ENCODE results near the gene WAC.

DNA sequence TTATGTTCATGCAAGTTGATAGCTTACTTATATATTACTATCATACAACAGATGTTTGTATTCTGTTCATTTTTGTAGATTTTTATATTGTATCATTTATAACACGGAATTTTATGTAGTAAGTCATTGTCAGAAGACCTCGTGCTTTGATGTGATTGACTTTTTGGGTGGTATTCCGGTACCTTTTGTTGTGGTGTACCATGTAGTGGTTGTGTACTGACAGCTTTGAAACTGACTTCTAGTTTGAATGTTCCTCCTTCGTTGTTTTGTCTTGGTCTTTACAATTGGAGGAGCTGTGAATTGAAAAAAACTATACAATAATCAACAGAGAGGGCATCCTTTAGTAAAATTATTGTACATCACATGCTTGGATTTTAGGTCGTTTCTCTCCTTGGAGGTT, 61.5 kb downstream of the WAC start:
- TF ChIP-seq, protein P1, sequence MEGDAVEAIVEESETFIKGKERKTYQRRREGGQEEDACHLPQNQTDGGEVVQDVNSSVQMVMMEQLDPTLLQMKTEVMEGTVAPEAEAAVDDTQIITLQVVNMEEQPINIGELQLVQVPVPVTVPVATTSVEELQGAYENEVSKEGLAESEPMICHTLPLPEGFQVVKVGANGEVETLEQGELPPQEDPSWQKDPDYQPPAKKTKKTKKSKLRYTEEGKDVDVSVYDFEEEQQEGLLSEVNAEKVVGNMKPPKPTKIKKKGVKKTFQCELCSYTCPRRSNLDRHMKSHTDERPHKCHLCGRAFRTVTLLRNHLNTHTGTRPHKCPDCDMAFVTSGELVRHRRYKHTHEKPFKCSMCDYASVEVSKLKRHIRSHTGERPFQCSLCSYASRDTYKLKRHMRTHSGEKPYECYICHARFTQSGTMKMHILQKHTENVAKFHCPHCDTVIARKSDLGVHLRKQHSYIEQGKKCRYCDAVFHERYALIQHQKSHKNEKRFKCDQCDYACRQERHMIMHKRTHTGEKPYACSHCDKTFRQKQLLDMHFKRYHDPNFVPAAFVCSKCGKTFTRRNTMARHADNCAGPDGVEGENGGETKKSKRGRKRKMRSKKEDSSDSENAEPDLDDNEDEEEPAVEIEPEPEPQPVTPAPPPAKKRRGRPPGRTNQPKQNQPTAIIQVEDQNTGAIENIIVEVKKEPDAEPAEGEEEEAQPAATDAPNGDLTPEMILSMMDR (conservative IDR thresholded peaks at IDR 0.05; ENCODE audit: low read length), result no peak
- no peak for TF ChIP-seq EZH2phosphoT487 (IDR thresholded peaks at IDR 0.05; ENCODE audit: borderline replicate concordance, low read depth, low read length)
